NOMO-1 (cell line): Measurements from ENCODE around the gene LY6G5B.

Experiments
- DNase-seq, 2 experiments: peaks; one replicate each; lab custom pipeline; 2025; ENCODE audit not compliant: unreplicated experiment in 2 of 2; lab: John Stamatoyannopoulos, UW

LY6G5B gene

GRCh38 chr6:31713465-31713864 is 43.7 kb downstream of the LY6G5B start:
- no peak for DNase-seq

- no peak for DNase-seq
Measured at GRCh38 chr6:31713991-31714684, 44.4 kb downstream of the LY6G5B start.

GRCh38 chr6:31715022-31715958 is 45.5 kb downstream of the LY6G5B start, which contains the start of gene LY6G6D:
LY6G6D (plus strand) TSS chr6:31715348; CDS start chr6:31715356, 8 bp downstream.
- DNase-seq, result no peak

- DNase-seq, result no peak
Measured at GRCh38 chr6:31717499-31718222, 47.9 kb downstream of the LY6G5B start.

GRCh38 chr6:31718265-31718664 is 48.5 kb downstream of the LY6G5B start:
- no peak for DNase-seq

- no peak for DNase-seq
Measured at GRCh38 chr6:31719001-31719400, 49.2 kb downstream of the LY6G5B start.

GRCh38 chr6:31720196-31720770 is 50.5 kb downstream of the LY6G5B start:
- no peak for DNase-seq

- DNase-seq, result no peak
Measured at GRCh38 chr6:31721351-31722020, 51.7 kb downstream of the LY6G5B start, which contains the start of gene LY6G6C. LY6G6C (minus strand) TSS chr6:31721746; CDS start chr6:31721679, 67 bp downstream.

- DNase-seq, result no peak
Measured at GRCh38 chr6:31722173-31722572, 52.4 kb downstream of the LY6G5B start.
